NCI-H1436 treated with DMSO at 0.1 percent for 48 hours (cell line): ENCODE measurements around the gene WDFY2.
"Not testable (repeated sequence)": the region's sequence is repeated elsewhere in the genome, so short reads cannot be mapped to it uniquely, and the experiment has no call there.

Source experiments
- DNase-seq: peaks from one replicate; lab custom pipeline; 2025; lab: John Stamatoyannopoulos, UW

Gene WDFY2

DNA sequence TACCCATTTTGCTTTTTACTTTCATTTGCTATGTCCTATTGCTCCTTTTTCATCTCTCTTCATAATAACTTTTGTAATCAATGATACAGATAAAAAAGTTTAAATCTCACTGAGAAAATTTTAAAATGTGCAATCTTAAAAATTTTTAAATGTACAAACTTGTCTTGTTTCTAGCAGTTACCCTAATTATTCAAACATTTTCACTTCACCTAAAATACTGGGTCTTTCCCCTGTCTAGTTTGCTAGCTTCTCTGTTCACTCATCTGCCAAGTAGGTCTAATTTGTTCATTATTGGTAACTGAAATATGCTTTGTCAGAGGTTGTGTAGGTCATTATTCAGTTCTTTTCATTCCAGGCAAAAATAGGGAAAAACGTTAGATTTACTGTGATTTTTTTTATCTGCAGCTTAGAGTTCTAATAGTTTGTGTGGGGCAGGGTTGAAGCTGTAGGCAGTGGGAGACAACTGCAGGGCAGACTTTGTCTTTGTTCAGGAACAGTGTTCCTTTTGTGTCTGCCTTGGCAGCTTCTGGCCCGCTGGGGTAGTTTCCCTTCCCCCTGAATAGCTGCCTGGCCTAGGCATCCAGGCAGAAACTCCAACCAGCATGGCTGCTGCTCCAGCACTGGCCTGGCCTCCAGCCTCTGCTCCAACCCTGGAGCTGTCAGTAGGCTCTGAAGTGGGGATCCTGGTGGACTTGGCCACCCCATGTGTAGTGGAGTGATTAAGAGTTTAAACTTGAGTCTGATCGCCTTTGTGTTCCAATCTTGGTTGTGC is 48.5 kb downstream of the WDFY2 start:
- no peak for DNase-seq

DNA sequence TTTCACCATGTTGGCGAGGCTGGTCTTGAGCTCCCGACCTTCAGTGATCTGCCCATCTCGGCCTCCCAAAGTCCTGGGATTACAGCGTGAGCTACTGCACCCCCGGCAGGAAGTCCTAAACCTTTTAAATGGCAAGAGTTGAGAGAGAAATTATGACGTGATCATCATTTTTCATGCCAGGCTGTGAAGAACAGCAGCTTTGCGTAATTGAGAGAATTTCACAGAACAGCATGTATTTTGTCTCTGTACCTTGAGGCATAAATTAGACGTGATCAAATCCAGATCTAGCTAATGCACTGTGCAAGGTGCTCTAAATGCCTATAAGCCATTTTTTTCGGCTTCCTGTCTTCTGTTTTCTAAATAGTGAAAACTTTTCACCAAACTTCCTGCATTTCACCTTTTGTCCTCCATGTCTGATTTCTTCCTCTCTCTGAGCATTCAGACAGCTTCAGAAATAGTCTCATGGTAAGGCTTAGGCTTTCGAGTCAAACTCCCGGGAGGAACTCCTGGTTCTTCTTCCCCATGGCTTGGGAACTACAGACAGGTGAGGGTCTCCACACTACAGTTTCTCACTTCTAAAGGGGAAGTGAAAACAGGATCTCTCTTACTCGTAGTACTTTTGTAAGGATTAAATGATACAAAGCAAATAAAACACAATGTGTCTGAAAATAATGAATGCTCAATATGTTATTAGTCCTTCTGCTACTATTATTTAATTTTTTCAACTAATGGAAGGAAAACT is 51.0 kb downstream of the WDFY2 start:
- no peak for DNase-seq

GRCh38 chr13:51636349-51636890 is 52.2 kb downstream of the WDFY2 start:
- DNase-seq = no peak

GRCh38 chr13:51637852-51638215 is 53.6 kb downstream of the WDFY2 start:
- no peak for DNase-seq

DNA sequence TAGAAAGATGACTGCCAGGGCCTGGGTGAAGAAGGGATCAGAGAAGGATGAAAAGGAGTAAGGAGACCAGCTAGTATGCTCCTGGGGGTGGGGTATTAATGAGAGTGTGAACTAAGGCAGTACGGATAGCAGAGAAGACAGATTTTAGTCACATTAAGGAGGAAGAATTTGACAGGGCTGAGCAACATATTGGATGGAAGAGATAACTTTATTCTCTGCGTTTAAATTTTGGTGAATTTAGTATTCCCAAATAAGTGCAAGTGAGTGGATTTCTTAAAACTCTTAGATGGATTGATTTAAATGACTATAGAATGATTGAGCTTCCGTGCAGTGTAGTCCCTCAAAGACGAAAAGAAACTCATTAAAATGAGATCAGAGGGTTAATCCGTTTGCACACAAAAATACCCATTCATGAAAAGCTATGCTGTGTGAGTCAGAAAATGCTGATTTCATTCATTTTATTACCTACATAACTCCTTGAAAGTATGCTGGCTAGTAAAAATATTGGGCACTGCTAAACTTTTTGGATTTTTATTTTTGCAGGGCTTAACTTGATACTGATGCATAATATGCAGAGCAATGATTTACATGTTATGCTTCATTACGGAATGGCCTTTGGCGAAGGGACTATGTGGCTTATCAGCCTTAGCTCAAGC is 54.1 kb downstream of the WDFY2 start:
- DNase-seq = no peak

- DNase-seq = no peak
Observed at GRCh38 chr13:51639171-51639570, 54.9 kb downstream of the WDFY2 start.

- DNase-seq = not testable (repeated sequence)
Observed at GRCh38 chr13:51640696-51641095, 56.4 kb downstream of the WDFY2 start.

DNA sequence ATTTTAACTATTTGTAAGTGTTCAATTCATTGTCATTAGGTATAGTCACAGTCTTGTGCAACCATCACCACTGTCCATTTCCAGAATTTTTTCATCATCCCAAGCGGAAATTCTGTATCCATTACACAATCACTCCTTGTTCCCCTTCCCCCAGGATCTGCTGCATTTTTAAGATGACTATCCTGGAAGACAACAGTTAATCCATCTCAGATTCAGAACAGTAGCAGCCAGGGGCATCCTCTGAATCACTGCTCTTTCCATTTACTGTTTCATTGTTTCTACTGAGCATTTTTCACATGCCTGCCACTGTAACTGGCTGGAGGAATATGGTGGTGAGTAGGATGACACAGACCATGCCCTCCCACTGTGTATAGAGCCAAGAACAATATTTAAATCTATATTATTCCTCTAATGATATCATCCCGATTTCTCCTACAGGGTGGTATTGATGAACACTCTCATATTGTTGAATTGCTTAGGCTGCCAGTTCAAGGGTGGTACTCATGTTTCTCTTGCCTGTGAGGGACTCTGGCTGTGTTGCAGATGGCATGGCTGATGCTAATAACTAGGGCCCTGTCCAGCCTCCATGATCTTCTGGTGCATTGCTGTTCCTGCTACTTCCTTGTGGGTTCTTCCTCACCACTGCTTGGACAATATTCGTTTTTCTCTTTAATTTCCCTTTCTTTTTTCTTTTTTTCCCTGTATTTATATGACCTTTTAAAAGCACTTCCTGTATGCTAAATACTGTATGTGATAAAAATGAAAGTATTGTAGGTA is 59.0 kb downstream of the WDFY2 start:
- DNase-seq = no peak

DNA sequence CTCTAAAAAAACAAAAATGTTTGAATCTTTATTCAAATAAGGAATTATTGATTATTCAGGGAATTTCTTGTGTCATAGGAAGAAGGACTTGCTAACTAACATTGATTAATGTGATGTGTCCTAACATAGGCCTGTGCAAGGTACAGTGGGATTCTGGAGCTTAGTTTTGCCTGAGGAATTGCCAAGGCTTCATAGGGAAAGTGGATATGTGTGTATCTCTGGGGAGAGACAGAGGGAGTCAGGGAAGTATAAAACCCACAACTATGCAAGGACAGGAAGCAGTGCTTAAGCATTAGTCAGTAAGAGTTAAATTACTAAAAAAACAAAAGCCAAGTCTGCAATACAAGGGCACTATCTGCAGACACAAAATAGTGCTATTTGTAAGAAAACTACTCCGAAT is 59.6 kb downstream of the WDFY2 start:
- no peak for DNase-seq

- DNase-seq = no peak
Observed at GRCh38 chr13:51644654-51645053, 60.4 kb downstream of the WDFY2 start.

DNA sequence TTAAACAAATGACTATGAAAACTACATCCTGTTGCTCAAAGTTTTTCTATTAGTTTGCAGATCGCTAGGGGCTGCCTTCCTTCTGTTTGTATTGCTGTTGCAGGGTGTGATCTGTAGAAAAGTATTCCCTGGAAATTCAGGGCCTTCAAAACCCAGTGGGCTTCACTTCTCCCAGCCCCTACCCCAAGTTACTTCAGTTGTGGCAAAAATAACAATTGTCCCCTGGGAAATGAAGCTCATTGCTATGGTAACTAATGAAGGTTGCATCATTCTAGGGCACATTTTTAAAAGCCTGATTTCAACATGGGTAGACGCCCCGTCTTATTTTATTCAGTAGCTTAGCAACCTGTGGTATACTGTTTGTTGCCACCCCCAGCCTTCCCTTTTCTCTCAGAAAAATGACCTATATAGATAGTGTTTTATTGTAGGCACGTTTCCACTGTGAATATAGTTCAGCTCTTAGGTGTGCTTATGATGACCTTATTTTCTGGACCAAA is 60.9 kb downstream of the WDFY2 start:
- no peak for DNase-seq

DNA sequence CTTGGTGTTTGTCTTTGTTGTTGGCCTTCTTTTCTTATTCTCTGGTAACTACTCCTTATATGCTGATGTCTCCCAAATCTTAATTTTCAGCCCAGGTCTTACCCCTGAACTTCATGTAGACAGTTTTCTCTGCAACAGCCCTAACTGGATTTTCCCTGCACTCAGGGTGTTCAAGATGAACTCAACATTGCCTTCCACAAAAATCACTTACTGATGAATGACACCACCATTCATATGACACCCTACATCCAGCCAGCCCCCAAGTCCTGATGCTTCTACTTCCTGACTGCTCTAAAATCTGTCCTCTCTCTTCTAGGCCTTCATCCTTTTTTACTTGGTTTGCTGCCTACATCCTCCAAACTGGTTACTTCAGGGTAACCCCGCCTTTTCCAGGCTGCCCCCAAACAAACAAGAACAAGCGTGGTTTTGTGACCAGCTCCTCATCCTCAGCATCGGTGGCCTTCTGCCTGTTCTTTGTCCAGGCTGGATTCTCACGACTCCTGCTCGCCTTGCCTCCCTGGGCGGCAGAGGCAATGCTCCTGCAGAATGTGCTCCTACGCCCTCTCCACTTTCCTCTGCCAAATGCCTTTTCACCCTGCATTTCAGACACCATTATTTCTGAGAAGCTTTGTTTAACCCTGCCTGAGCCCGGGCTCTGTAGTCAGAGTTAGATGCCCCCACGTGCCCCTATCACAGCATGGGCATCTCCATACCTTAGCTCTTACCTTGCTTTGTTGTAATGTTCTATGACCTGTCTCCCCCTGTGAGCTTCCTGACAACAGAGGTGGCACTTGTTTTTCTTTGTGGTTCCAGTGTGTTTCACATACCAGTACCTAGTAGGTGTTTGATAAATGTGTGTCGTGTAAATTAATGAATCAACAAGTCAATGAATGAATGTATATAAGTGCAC is 61.8 kb downstream of the WDFY2 start:
- DNase-seq = no peak

DNA sequence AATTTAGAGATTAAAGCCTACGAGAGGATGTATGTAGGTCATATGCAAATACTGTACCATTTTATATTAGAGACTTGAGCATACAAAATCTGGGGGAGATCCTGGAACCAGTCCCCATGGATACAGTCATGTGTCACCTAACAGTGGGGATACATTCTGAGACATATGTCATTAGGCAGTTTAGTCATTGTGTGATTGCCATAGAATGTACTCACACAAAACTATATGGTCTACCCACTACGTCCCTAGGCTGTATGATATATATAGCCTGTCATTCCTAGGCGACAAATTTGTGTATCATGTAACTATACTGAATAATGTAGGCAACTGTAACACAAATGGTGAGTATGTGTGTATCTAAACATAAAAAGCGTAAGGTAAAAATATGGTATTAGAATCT is 62.8 kb downstream of the WDFY2 start:
- no peak for DNase-seq

GRCh38 chr13:51652193-51652592 is 67.9 kb downstream of the WDFY2 start:
- DNase-seq = not testable (repeated sequence)

DNA sequence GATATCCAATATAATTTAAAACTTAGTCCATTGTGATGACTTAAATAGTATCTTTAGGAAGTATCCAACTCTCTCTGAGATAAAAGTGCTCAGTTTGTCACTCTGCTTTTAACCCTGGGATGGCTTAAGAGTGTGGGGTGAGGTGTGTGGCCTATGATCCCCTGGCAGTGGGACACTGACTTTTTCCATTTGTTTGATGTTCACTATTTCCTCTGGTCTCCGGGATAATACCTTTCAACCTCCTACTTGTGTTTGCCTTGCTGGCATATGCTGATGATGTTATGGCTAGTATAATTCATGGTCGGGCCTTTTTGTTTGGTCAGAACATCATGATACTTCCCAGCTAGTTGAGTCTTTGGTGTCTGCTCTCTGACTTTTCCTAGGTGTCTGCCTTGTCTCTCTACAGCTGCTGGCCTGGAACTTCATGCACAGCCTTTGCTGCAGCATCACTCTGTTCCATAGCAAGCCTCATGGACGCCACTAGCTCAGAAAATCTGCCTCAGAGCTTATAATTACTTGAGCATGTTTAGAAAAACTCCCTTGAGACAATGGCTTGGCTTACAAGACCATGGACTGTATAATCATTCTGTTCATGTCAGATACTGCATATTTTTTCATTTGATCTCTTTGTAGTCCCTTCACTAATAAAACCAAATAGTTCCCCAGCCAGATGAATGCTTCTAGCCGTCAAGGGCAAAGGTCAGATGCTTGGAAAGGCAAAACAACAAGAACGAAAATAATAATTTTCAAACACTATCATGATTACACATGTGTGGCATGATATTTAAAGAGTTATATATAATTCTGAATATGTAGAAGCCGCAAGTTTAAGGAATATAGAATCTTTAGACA is 75.2 kb downstream of the WDFY2 start:
- no peak for DNase-seq

- DNase-seq = no peak
Observed at GRCh38 chr13:51660813-51661212, 76.6 kb downstream of the WDFY2 start.

GRCh38 chr13:51663973-51664957 is 80.0 kb downstream of the WDFY2 start:
- no peak for DNase-seq

DNA sequence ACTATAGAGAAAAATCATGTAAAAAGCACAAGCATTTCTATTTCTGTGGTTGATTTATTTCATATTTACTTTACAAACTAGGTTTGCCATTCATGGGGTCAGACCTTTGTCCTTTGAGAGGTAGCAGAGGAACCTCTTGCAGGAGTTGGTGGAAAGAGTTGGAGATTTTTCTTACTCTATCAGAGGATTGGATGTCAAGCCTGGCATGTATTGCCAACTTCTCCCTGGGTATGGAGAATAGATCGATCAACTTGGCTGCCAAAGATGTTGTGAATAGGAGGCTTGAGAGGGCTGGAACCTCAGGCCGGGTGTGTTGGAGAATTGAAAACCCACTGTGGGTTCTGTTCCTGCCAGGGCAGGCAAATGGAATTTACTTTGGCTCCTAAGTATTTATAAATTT is 81.2 kb downstream of the WDFY2 start:
- DNase-seq = no peak

GRCh38 chr13:51666374-51666773 is 82.1 kb downstream of the WDFY2 start:
- no peak for DNase-seq
